22Rv1 (cell line): ENCODE measurements around the gene SIRT5.

Experiments used
- ZFX ChIP-seq: fragments of 450-650 bp; IDR thresholded peaks from 2 replicates; pipeline ENCODE4 v1.6.1; 2017; ENCODE audit warnings: antibody characterized with exemption, borderline replicate concordance
- TF ChIP-seq, protein P1 (sequence below): fragments of 450-650 bp; IDR thresholded peaks from 2 replicates; pipeline ENCODE4 v1.5.1; 2017; ENCODE audit warnings: mild to moderate bottlenecking

DNA sequence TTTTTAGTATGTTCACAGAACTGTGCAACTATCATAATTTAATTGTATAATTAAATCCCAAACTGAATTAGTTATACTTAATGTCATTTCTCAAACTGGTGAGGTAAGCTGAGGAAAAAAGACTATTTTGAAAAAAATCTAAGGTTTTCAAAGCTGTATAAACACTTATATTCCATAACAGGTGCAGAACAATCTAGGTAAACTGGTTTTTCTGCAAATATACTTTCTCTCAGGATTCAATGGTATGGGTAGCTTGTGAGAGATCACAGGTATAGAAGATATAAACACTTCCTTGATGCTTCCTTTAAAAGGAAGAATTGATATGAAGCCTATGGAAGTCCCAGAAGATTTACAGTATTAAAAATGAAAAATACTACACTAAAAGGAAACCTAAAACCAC is 74.4 kb downstream of the SIRT5 start:
- TF ChIP-seq, protein P1, sequence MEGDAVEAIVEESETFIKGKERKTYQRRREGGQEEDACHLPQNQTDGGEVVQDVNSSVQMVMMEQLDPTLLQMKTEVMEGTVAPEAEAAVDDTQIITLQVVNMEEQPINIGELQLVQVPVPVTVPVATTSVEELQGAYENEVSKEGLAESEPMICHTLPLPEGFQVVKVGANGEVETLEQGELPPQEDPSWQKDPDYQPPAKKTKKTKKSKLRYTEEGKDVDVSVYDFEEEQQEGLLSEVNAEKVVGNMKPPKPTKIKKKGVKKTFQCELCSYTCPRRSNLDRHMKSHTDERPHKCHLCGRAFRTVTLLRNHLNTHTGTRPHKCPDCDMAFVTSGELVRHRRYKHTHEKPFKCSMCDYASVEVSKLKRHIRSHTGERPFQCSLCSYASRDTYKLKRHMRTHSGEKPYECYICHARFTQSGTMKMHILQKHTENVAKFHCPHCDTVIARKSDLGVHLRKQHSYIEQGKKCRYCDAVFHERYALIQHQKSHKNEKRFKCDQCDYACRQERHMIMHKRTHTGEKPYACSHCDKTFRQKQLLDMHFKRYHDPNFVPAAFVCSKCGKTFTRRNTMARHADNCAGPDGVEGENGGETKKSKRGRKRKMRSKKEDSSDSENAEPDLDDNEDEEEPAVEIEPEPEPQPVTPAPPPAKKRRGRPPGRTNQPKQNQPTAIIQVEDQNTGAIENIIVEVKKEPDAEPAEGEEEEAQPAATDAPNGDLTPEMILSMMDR, result no peak
- TF ChIP-seq ZFX, result no peak
